ENCODE measurements around the gene SCN5A.

DNA sequence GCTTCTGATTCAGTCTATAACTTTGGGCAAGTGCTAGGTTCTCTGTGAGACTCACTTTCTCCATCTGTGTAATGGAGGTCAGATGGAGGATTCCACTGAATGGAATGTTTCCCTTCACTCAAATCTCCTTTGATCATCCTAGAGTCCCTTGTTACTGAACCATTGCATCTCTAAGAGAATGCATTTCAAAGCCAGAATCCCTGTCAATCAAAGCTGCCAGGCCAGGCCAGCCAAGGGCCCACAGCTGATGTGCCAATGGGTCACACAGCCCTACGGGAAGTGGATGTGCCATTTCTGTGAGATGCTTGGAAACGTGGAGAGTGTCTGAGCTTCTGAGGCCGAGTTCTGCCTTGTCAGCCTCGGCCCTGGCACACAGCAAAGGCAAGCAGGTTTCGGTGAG lies 32.4 kb downstream of the SCN5A start:
- no peak for TF ChIP-seq POLR2A (IDR thresholded peaks at IDR 0.05; ENCODE audit: low read depth, low read length)
- no peak for TF ChIP-seq TAF1 (IDR thresholded peaks at IDR 0.05; ENCODE audit: borderline replicate concordance, low read depth, low read length)
